NCI-H2029 treated with DMSO at 0.1 percent for 48 hours (cell line): ENCODE results near the gene LBHD1.
"Not testable (repeated sequence)": the region's sequence is repeated elsewhere in the genome, so short reads cannot be mapped to it uniquely, and the experiment has no call there.

Source experiments
- DNase-seq: peaks from one replicate; lab custom pipeline; 2025; lab: John Stamatoyannopoulos, UW

The LBHD1 gene

DNA sequence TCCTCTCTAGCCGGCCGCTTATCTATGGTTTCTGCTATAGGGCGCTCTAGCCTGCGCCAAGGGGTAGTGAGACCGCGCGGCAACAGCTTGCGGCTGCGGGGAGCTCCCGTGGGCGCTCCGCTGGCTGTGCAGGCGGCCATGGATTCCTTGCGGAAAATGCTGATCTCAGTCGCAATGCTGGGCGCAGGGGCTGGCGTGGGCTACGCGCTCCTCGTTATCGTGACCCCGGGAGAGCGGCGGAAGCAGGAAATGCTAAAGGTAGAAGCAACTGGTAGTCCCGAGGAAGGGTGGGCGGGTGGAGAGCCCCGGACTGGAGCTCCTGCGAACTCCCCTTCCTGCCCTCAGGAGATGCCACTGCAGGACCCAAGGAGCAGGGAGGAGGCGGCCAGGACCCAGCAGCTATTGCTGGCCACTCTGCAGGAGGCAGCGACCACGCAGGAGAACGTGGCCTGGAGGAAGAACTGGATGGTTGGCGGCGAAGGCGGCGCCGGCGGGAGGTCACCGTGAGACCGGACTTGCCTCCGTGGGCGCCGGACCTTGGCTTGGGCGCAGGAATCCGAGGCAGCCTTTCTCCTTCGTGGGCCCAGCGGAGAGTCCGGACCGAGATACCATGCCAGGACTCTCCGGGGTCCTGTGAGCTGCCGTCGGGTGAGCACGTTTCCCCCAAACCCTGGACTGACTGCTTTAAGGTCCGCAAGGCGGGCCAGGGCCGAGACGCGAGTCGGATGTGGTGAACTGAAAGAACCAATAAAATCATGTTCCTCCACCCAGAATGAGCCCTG is at the start of gene LBHD1, which contains the start of gene UQCC3:
Gene LBHD1 (minus strand): TSS at position 660 of the 782 bp plus-strand sequence. CDS start 2,236 bp downstream, outside the sequence.
Gene UQCC3 (plus strand): TSS at position 66 of the 782 bp plus-strand sequence. CDS start 73 bp downstream, at position 139.
- DNase-seq = peak; percentile 82

DNA sequence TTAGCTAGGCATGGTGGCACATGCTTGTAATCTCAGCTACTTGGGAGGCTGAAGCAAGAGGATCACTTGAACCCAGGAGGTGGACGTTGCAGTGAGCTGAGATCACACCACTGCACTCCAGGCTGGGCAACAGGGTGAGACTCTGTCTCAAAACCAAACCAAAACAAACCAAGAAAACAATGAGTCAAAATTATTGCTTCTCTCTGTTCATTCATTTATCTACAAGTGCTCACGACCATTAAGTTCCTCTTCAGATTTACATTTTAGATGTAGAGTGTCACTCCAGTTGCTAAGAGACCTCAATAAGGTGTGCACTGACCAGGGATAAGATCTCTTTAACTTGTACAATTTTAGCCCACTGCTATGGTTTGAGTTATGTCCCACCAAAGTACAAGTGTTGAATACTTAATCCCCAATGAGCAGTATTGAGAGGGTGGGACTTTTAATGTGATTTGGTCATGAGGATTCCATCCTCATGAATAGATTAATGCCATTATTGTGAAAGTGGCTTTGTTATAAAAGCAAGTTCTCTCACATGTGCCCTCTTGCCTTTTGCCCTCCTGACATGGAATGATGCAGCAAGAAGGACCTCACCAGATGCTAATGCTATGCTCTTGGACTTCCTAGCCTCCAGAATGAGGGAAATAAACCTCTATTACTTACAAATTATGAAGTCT is 47.4 kb upstream of the LBHD1 start:
- no peak for DNase-seq

DNA sequence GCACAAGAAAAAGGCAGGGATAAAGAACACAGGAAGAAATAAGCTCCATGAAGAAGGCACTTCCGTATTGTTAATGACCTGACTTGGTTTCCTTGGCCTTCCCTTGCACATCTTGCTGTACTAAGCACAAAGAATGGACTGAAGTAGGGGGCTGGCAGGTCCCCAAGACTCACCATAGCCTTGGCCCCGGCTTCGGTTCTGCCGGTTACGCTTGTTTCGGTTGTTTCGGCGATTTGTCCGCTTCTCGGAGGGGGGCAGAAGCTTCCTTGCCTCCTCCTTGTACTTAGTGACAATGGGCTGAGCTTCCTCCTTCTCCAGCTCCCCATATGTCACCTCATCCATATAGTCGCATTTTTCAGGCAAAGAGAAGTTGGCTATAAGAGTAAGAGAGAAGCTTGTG is 44.7 kb upstream of the LBHD1 start:
- DNase-seq = no peak

DNA sequence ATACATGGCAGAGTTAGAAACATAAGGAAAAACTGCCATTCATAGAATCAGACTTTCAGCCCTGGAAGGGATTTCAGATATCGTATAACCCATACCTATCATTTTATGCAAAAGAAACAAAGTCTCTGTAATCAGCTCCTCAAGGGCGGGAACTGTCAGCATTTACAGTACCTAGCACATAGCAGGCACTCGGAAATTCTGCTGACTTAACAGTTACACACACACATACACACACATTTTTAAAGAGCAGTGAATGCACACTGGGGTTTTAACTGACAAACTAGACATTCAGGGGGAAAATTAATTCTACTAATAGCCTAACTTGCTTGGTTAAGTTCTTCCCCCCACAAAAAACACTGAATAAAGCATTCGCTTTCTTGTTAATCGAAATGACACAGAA is 44.1 kb upstream of the LBHD1 start:
- DNase-seq = no peak

DNA sequence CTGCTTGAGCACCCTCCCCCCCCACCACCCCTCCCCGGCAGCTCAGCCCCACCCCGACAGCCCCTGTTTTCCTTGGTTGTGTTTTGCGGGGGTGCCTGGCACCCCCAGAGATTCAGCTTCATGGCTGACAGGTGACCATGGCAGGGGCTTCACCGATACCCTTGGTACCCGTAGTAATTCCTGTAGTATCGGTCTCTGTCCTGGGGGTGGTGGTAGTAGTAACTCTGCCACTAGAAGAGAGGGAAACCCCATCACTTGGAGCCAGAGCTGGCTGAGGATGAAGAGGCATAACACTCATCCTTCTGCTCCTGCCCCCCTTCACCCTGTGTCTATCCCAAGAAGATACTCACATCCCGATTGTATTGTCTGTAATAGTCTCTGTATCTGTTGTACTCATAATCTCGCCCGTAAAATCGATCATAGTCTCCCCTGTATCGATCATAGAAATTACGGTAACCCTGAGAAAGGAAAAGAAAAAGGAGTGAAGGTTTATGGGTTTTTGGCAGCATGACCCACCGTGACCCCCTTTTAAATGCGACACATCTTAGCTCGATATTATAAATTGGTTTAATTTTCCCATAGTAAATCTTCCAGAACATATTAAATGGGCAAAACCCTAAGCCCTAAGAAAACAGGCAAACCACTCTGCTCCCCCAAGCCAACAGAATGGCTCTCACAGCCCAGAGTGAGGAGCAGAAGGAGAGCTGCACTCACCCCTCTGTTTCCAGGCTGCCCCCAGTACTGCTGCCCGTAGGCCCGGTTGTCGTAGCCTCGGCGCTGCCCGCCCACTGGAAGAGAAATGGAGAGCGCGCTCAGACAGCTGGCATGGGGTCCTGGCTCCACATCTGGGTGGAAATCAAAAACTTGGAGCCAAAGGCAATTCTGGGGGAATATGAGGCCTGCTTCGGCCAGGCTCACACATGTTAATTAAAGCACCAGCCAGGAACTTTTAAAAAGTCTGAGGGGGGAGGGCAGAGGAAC is 43.4 kb upstream of the LBHD1 start:
- DNase-seq = no peak

DNA sequence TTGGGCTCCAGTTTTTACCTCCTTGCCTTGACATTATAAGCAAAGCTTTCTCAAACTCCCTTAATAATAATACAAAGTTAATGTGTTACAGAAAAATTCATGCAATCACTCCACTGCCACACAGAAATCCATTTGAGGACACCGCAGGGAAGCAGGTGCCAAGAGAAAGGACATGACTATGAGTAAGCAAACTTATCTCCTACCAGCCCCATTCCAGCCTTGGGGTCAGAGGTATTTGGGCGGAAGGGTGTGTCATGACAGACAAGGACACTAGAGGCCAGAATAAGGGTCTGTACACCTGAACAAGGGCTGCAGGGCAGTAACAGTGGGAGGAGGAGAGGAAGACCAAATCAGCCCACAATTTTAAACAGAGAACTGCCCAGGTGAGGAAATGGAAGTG is 41.3 kb upstream of the LBHD1 start:
- DNase-seq = no peak

DNA sequence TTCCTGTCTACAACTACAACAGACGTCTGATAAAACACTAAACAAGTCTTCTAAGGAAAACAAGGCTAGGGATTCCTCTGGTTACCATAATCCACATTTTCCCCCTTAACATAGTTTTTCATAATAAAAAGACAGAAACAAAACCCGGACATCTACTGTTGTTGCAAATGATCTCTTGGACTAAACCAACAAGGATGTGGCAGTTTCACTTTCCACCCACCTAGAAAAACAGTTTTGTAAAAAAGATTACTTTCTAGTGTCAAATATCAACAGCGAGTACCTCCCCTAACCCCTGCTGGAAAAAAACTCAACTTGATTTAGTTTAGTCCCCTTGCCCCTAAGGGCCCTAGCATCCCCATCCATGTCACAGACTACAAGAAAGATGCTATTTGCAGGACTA is 40.8 kb upstream of the LBHD1 start:
- DNase-seq = no peak

DNA sequence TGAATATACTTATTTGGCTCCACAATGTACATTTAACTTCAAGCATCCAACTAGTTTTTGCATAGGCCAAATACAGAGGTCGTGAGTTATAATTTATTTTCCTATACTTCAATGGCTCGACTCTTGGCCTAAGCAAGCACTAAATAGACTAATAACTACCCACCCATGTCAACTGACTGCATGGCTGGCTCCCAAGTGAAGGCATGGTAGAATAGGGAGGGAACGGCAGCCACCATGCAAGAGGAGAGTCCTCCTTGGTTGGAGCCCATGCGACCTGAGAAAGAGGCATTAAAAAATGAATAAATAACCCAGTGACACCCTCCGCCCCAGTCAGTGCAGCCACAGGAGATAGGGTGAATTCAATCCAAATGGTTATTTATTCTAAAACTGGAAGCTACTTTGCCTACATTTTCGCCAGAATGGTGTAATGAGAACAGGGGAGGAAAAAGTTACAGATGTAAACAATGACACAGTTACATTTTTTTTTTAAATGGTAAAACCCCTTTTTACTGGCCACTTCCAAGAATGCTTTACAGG is 40.3 kb upstream of the LBHD1 start:
- no peak for DNase-seq

DNA sequence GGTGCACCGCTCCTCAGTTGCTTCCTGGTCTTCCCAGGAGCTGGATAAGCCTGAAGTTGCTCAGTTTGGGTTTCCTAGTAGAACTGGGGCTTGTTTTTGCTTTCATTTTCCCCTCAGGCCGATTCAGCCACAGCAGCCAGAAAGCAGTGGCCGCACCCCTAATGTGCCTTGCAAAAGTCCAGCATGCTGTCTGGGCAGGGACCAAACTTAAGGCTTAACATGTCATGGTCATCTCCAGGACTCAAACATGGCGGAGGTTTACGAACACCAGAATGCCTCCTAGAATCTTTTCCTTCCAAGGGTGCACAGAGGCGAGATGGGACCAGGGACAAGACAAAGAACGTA is 37.9 kb upstream of the LBHD1 start:
- no peak for DNase-seq

DNA sequence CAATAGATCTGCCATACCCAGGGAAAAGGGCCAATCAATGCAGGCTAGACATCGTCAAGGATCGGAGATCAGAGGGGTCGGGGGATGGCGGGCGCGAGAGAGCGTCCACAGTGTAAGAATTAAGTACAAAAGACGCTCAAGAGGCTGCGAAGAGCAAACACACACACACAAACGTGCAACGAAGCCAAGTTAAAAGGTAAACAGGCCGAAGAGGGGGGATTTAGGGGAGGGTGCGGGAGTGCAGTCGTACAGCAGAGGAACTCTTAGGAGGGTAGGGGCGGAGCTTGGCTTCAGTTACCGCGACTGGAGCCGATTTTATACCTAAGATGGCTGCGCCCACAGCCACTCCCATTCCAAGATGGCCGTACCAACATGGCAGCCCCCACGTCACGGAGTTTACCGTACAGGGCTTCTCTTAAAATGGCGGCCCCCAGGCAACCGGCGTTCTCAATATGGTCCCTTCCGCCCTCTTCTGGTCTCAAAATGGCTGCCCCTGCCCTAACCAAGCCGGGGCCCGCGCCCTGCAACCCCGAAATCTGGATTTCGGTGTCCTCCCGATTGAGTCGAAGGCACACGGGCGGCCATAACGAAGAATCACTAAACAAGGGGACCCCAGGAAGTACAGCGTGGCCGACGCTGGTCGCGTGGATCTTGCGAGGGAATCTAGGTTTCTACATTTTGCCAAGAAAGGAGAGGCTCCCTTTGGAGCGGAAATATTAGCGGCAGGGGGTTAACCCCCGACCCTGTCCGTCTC is 37.4 kb upstream of the LBHD1 start:
- DNase-seq = peak; percentile 97

DNA sequence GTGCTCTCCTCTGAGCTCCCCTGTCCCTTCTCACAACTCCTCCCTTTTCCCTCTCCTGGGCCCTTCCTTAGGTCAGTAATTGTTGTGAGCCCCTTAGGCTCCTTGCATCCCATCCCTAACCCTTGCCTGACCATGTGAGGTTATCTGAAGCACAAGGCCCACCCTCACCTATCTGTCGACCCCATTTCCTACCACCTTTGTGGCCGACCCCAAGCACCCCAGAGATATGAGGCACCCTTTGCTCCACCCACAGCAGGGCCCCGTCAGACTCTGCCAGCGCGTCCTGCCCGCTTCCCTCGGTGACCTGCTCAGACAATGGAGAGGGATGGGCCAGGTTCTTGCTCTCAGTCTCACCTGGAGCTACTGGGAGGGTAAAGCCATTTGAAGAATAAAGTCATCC is 36.7 kb upstream of the LBHD1 start:
- DNase-seq = no peak

DNA sequence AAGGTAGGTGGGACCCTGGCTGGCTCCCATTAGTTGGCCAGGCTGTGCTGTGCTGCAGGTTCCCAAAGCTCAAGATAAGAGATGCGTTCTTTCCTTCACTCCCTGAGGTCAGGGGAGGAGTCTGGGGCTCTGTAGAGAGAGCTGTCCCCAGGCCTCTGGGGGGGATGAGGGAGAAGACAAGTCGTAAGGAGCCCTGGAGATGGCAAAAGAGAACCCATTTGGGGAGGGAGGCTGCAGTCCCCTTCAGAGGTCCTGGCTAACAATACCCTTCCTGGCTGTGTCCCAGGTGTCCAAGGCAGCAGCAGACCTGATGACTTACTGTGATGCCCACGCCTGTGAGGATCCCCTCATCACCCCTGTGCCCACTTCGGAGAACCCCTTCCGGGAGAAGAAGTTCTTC is 36.3 kb upstream of the LBHD1 start:
- DNase-seq = no peak

DNA sequence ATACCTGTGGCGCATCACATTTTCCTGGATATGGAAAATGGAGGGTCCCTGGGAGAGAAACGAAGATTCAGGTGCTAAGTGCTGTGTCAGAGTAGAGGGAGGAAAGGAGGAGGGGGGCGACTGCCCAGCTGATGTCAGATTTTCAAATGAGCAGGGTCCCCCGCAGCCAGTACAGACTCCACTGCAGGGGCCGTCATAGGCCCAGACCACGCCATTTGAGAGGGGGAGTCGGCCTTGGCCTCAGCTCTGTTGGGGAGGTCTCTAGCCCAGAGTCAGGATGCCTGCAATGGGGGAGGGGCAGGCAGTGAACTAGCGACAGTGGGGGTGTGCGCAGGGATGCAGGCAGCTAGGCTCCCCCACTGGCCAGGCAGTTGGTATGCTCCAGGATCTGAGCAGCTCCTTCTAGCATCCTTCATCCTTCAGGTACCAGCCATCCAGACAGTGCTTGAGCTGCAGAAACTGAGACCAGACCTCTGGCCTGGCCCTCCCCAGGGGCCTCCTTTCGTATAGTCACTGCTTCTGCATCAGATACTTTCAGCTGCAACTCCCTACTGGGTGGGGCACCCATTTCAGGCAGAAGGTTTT is 35.3 kb upstream of the LBHD1 start, which contains the start of the genes BSCL2 and GNG3:
Gene BSCL2 (minus strand): TSS at position 148 of the 585 bp plus-strand sequence. CDS start 229 bp downstream, outside the sequence.
Gene GNG3 (plus strand): TSS at position 400 of the 585 bp plus-strand sequence. CDS start 620 bp downstream, outside the sequence.
- no peak for DNase-seq

DNA sequence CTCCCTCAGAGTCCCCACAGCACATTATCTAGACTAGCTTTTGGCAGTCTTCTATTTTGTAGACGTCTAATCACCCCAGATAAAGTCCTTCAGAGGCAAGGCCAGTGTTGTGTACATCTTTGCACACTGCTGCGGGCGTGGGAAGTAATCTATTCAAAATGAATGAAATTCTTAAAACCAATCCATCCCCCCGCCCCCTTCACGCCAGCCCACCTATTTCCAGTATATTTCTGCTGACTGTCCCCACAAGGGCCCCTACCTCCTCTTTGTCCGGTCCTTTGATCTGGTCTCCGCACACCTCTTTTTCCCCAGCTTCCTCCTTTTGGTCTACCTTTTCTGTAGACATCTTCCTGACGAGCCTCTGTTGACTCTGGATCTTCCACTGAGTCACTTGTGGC is 34.8 kb upstream of the LBHD1 start:
- DNase-seq = no peak

DNA sequence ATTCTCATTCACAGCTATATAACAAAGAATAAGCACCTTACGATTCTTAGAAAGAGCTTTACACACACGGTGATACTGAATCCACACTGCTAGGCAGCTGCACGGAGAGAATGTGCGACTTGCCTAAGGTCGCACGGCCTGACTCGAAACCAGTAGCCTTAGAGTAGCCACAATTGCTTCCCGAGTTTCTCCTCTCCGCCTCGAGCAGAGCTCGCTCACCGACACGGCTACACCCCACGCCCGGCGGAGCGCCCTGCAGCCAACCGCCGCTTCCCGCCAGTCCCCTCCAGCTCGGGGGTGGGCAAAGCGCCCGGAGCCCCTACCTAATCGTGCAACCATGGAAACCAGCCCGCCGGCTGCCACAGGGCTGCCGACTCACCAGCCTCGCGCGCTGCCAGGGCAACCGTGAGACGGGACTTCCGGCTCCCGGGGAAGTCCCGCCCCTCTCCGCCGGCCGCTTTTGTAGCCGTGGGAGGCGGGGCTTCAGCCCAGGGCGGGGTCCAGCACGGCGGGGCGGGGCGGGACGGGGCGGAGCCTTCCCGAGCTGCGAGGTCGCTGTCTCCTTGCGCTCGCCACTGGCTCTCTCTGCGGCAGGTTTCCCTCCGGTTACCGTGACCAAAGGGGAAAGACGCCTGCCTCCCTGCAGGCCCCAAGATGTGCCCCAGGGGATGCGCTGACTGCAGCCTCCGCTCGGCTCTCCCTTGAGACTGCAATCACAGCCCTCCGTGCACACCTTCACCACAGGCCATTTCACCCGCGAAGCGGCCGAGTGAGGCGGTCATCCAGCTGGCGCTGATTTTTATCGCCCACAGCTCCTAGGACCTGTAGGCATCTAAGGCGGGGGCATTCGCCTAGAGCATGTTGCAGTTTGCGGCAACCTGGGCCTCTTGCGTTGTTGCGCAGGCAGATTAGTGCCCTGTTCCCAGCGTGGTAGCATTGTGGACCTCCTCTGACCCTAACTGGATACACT is 34.1 kb upstream of the LBHD1 start:
- peak; percentile 85 for DNase-seq

DNA sequence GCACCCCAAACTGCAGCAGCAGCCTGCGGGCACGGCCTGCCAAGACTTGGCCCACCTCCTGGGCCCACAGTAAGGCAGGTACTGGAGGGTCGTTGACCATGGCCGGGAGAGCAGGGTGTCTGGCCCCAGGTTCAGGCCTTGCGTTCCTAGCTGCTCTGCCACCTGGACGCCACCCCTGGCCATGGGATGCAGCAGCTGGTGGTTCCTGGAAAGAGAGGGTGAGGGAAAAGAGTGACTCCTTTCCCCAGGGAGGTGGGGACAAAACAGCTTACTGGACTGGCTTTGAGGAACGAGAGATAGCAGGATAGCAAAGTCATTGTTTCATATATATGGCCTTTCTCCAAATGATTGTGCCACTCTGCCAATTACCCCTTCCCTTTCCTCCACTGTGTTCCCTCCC is 33.3 kb upstream of the LBHD1 start:
- DNase-seq = no peak

DNA sequence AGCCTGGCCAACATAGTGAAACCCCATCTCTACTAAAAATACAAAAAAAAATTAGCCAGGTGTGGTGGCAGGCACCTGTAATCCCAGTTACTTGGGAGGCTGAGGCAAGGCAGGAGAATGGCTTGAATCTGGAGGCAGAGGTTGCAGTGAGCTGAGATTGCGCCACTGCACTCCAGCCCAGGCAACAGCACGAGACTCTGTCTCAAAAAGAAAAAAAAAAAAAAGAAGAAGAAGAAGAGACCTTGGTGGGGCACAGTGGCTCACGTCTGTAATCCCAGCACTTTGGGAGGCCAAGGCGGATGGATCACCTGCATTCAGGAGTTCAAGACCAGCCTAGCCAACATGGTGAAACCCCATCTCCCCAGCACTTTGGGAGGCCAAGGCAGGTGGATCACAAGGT is 31.9 kb upstream of the LBHD1 start:
- not testable (repeated sequence) for DNase-seq

DNA sequence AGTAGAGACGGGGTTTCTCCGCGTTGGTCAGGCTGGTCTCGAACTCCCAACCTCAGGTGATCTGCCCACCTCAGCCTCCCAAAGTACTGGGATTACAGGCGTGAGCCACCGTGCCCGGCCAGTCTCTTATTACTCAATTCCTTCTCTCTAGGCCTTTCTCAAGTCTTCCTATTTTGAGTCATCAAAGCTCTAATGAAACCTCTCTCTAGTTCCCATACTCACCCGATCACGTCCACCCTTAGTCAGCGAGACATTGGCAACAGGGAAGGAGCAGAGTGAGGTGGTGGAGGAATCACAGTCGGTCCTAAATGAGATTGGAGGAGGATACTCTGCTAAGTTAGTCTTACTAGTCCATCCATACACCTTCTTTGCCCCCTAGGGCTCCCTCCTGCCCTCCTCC is 30.2 kb upstream of the LBHD1 start:
- no peak for DNase-seq

DNA sequence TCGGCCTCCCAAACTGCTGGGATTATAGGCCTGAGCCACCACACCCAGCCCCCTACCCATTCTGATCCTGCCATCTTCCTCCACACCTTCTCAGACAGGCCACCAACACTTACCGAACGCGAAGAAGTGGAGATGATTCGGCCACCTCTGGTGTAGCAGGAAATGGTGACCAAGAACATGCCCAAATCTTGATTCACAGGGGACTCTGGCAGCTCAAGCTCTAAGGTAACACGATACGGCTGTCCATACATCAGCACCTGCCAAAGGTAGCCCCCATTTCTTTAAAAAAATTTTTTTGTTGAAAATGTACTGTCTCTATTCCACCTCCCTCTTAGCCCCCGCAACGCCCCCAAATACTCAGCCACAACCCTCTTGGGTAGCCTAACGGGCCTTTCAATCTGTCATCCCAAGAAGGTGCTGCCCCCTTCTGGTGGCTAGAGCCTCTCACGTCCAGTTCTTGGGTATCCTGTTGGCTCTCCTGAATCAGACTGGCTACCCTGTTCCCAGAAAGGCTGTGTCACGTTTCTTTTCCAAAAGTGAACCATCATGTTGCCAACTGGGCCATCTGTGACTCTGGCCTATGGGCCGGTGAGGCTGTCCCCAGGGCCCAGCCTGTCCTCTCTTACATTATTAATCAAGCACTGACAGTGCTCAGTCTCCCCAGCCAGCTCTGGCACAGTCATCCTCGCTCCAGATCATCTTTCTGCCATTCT is 22.5 kb upstream of the LBHD1 start:
- DNase-seq = peak; percentile 33
